WTC11 (cell line): Measurements from ENCODE around the gene ZBTB20.

ENCODE experiments used
- CTCF ChIP-seq: fragments of 200-600 bp; IDR thresholded peaks from 2 replicates; pipeline ENCODE4 v1.8.0; 2022; ENCODE audit warnings: antibody characterized with exemption
- ESRRA ChIP-seq: sonication (generic); formaldehyde crosslinking; IDR thresholded peaks from 2 replicates; pipeline ENCODE4 v1.8.1; 2022; ENCODE audit warnings: mild to moderate bottlenecking, missing genetic modification reagents, borderline replicate concordance
- SMAD4 ChIP-seq: sonication (generic); formaldehyde crosslinking; IDR thresholded peaks from 2 replicates; pipeline ENCODE4 v1.8.0; 2022; ENCODE audit warnings: mild to moderate bottlenecking, missing genetic modification reagents
- SOX15 ChIP-seq: fragments of 250-450 bp; sonication (Bioruptor Pico); IDR thresholded peaks from 2 replicates; pipeline ENCODE4 v1.9.0; 2021; ENCODE audit warnings: mild to moderate bottlenecking
- SP1 ChIP-seq: sonication (generic); formaldehyde crosslinking; conservative IDR thresholded peaks from 2 replicates; pipeline ENCODE4 v1.8.1; 2022; ENCODE audit warnings: missing genetic modification reagents
- ZNF121 ChIP-seq: sonication (generic); formaldehyde crosslinking; IDR thresholded peaks from 2 replicates; pipeline ENCODE4 v1.8.0; 2023; ENCODE audit warnings: missing genetic modification reagents
- ZNF138 ChIP-seq: sonication (generic); formaldehyde crosslinking; conservative IDR thresholded peaks from 2 replicates; pipeline ENCODE4 v1.8.1; 2022; ENCODE audit warnings: mild to moderate bottlenecking, moderate library complexity, missing genetic modification reagents
- ZNF416 ChIP-seq: fragments of 250-450 bp; sonication (Bioruptor Pico); IDR thresholded peaks from 2 replicates; pipeline ENCODE4 v1.9.0; 2021; ENCODE audit warnings: mild to moderate bottlenecking, inconsistent platforms
- TF ChIP-seq, protein P1 (sequence below): sonication (generic); formaldehyde crosslinking; IDR thresholded peaks from 2 replicates; pipeline ENCODE4 v1.8.0; 2022; ENCODE audit warnings: mild to moderate bottlenecking, missing genetic modification reagents
- TF ChIP-seq, protein P2 (sequence below): fragments of 250-450 bp; sonication (Bioruptor Pico); IDR thresholded peaks from 2 replicates; pipeline ENCODE4 v2.1.2; 2022; ENCODE audit warnings: mild to moderate bottlenecking, moderate library complexity

DNA sequence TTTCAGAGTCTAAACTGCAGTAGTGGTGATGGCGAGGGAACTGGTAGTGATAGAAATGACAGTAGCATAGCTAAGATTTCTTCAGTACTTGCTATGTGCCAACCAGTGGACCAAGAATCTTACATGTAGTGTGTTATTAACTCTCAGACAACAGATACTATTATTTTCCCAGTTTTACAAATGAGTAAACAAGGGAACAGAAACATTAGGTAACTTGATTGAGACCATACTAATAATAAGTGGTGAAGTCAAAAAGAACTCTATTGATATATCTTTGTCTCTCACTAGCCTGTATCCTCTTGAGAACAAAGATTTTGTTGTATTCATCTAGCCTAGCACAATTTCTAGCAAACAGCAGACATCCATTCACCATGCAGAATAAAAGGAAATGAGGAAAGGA, 250.1 kb downstream of the ZBTB20 start:
- TF ChIP-seq SMAD4 (CRISPR knock-in tag): no peak
- no peak for TF ChIP-seq SP1 (CRISPR knock-in tag)
- no peak for TF ChIP-seq ZNF121 (CRISPR knock-in tag)
- no peak for TF ChIP-seq SOX15 (CRISPR knock-in tag)
- TF ChIP-seq ESRRA (CRISPR knock-in tag): no peak
- TF ChIP-seq ZNF416 (CRISPR knock-in tag): no peak
- TF ChIP-seq CTCF: no peak
- TF ChIP-seq, protein P1, sequence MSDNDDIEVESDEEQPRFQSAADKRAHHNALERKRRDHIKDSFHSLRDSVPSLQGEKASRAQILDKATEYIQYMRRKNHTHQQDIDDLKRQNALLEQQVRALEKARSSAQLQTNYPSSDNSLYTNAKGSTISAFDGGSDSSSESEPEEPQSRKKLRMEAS (CRISPR knock-in tag): no peak
- no peak for TF ChIP-seq ZNF138 (CRISPR knock-in tag)
- TF ChIP-seq, protein P2, sequence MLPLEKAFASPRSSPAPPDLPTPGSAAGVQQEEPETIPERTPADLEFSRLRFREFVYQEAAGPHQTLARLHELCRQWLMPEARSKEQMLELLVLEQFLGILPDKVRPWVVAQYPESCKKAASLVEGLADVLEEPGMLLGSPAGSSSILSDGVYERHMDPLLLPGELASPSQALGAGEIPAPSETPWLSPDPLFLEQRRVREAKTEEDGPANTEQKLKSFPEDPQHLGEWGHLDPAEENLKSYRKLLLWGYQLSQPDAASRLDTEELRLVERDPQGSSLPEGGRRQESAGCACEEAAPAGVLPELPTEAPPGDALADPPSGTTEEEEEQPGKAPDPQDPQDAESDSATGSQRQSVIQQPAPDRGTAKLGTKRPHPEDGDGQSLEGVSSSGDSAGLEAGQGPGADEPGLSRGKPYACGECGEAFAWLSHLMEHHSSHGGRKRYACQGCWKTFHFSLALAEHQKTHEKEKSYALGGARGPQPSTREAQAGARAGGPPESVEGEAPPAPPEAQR (CRISPR knock-in tag): no peak
